CD4-positive, alpha-beta memory T cell (primary cell): Measurements from ENCODE around the gene AK5. TPM values are rescaled to one million over a fixed set of nuclear protein-coding genes. Genes with fewer than 3 reads are reported as not detected.
A peak's percentile ranks its signal among the peaks of the same experiment; 100 is the strongest.

ENCODE experiments used
- CTCF ChIA-PET: fragments of 350-600 bp; sonication (Branson Sonifier 250); formaldehyde crosslinking; loops from one replicate; lab custom pipeline; 2021; ENCODE audit warnings: inconsistent platforms; ENCODE audit not compliant: partially characterized antibody; lab: Charles Lee
- POLR2A ChIA-PET: fragments of 350-600 bp; sonication (Branson Sonifier 250); formaldehyde crosslinking; loops from one replicate; lab custom pipeline; 2021; ENCODE audit not compliant: partially characterized antibody; lab: Charles Lee
- DNase-seq, 5 donors: peaks; one replicate each; pipeline versions ENCODE4 v3.0.0 to v3.0.0-alpha.2; 2020 to 2022; ENCODE audit warnings: mixed read lengths in 1 of 5
- H3K27ac ChIP-seq: one replicate; pipeline ENCODE4 v1.7.0; 2013; ENCODE audit warnings: low read depth, low read length
- H3K27me3 ChIP-seq: 2 replicates; pipeline ENCODE4 v1.7.0; 2013; ENCODE audit warnings: mild to moderate bottlenecking, low read length, moderate library complexity; ENCODE audit not compliant: insufficient read depth
- H3K36me3 ChIP-seq: 2 replicates; pipeline ENCODE4 v1.7.0; 2013; ENCODE audit warnings: mild to moderate bottlenecking, low read length, moderate library complexity; ENCODE audit not compliant: insufficient read depth
- H3K4me1 ChIP-seq: 2 replicates; pipeline ENCODE4 v1.7.0; 2013; ENCODE audit warnings: mild to moderate bottlenecking, low read length, moderate library complexity; ENCODE audit not compliant: insufficient read depth
- H3K4me3 ChIP-seq, 2 donors: one replicate each; pipeline ENCODE4 v1.7.0; 2013; ENCODE audit warnings: low read length in 2 of 2, mild to moderate bottlenecking in 1 of 2
- H3K9me3 ChIP-seq, 2 donors: one replicate each; pipeline ENCODE4 v1.7.0; 2013; ENCODE audit warnings: low read length in 2 of 2, control low read depth in 1 of 2; ENCODE audit not compliant: control insufficient read depth in 1 of 2
- H3K27ac Mint-ChIP-seq, 7 donors: one replicate each; pipeline ENCODE4 v1.8.0; 2020 to 2021; ENCODE audit warnings: mixed read lengths in 7 of 7, mild to moderate bottlenecking in 6 of 7, inconsistent platforms in 3 of 7, moderate library complexity in 3 of 7
- H3K27me3 Mint-ChIP-seq, 2 donors: one replicate each; pipeline ENCODE4 v1.8.0; 2020 to 2021; ENCODE audit warnings: mixed read lengths in 2 of 2
- H3K36me3 Mint-ChIP-seq, 2 donors: one replicate each; pipeline ENCODE4 v1.8.0; 2020 to 2021; ENCODE audit warnings: mixed read lengths in 2 of 2, inconsistent platforms in 1 of 2, mild to moderate bottlenecking in 1 of 2
- H3K4me1 Mint-ChIP-seq, 4 donors: one replicate each; pipeline ENCODE4 v1.8.0; 2020 to 2021; ENCODE audit warnings: mixed read lengths in 4 of 4, mild to moderate bottlenecking in 1 of 4
- H3K4me3 Mint-ChIP-seq, 8 donors: one replicate each; pipeline ENCODE4 v1.8.0; 2020 to 2021; ENCODE audit warnings: mixed read lengths in 8 of 8, mild to moderate bottlenecking in 7 of 8, moderate library complexity in 6 of 8, inconsistent platforms in 3 of 8
- H3K9me3 Mint-ChIP-seq, 8 donors: one replicate each; pipeline ENCODE4 v1.8.0; 2020 to 2021; ENCODE audit warnings: mixed read lengths in 8 of 8, mild to moderate bottlenecking in 5 of 8, inconsistent platforms in 3 of 8, moderate library complexity in 1 of 8
- intact Hi-C: fragments of 100-400 bp; cut with micrococcal nuclease; formaldehyde crosslinking; loops from one replicate; pipeline ENCODE4 v1.15.1; 2023
- polyA plus RNA-seq, 2 donors: library from polyadenylated mRNA; unstranded; fragments of 300-500 nt; fragmentation: Illumina TruSeq; gene quantifications; one replicate each; pipeline ENCODE4 v1.2.3, GENCODE V29; 2021
- total RNA-seq, 2 experiments: library from RNA; stranded (reverse); gene quantifications; one replicate each; pipeline ENCODE4 v1.2.3, GENCODE V29; 2021

The AK5 gene
- total and polyA plus RNA-seq, 4 experiments from 2014 or later: 17.0 to 25.5 (median 19.3) TPM

DNA sequence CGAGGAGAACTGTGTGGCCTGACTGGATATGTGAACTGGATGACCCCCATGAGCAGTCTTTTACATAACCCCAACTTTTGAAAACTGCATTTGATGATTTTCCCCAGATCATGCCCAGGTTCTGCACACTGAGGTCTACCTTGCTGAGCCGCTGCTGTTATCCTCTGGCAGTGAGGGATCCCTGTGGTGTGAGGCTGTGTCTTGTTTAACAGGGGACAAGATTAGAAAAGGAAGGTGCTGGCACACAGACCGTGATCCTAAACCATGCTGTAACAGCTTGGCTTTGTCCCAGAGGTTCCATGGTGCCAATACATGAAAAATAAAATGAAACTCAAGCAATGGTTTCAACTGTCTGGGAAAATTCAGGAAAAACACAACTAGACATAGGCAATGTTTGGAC is 266.5 kb downstream of the AK5 start:
- no peak overlapping the region for H3K27ac ChIP-seq
- Mint-ChIP-seq H3K4me1 (no peaks in the 10 kb centered on the region), H3K27ac (no peak overlapping the region), H3K36me3 (peaks cover 0 to 20% of the 10 kb centered on the region in 2 donors), H3K4me3 (no peak overlapping the region), H3K27me3 (peaks cover 0 to 2% of the 10 kb centered on the region in 2 donors), H3K9me3 (peaks cover 0 to 3% (median 0%) of the 10 kb centered on the region in 8 donors)
- POLR2A ChIA-PET: no interaction called here
- intact Hi-C loops: no loop called here
- no peaks in the 10 kb centered on the region for H3K4me1 ChIP-seq
- H3K9me3 ChIP-seq: no peaks in the 10 kb centered on the region
- no peaks in the 10 kb centered on the region for H3K36me3 ChIP-seq
- no peak for DNase-seq
- H3K27me3 ChIP-seq: no peaks in the 10 kb centered on the region
- CTCF ChIA-PET: interaction anchor here (0.6 kb wide), 1 partner anchor 15 kb away, joined by 7 read pairs; no protein-coding TSS in a partner anchor
- H3K4me3 ChIP-seq: no peak overlapping the region

DNA sequence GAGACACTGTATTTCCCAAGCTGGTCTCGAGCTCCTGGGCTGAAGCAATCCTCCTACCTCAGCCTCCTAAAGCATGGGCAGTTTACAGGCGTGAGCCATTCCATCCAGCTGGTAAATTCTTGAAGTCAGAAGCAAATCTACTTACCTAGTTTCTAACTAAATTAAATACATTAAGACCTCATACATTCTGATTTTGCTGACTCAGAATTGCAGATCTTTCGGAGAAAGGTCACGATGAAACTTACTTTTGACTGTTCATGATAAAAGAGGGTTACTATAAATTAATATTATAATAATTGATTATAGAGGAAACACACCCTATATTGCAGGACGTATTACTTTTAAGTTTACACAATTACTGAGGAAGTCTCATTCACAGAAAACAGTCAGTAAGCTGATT is 268.3 kb downstream of the AK5 start:
- Histone ChIP-seq H3K4me3 (no peak overlapping the region), H3K9me3 (no peaks in the 10 kb centered on the region), H3K27me3 (no peaks in the 10 kb centered on the region), H3K36me3 (no peaks in the 10 kb centered on the region), H3K4me1 (no peaks in the 10 kb centered on the region), H3K27ac (no peak overlapping the region)
- intact Hi-C loops: no loop called here
- CTCF ChIA-PET: interaction anchor here (1.0 to 1.9 kb wide), 2 partner anchors 14 to 17 kb away, joined by 4 to 5 read pairs; no protein-coding TSS in a partner anchor
- H3K4me1 Mint-ChIP-seq: no peaks in the 10 kb centered on the region
- no peak overlapping the region for H3K27ac Mint-ChIP-seq
- POLR2A ChIA-PET: no interaction called here
- peaks cover 0 to 3% (median 0%) of the 10 kb centered on the region in 8 donors for H3K9me3 Mint-ChIP-seq
- no peak for DNase-seq
- H3K36me3 Mint-ChIP-seq: peaks cover 0 to 17% of the 10 kb centered on the region in 2 donors
- H3K4me3 Mint-ChIP-seq: no peak overlapping the region
- H3K27me3 Mint-ChIP-seq: peaks cover 0 to 2% of the 10 kb centered on the region in 2 donors

DNA sequence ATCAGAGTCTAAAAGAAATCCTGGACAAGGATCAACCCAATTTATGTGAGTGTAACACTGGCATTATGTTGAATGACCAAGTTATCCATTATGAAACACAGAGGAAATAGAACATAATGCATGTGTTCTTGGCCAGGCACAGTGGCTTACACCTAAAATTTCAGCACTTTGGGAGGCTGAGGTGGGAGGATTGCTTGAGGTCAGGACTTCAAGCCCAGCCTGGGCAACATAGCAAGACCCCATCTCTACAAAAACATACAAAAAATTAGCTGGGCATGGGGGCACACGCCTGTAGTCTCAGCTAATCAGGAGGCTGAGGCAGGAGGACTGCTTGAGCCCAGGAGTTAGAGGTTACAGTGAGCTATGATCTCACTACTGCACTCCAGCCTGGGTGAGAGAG is 270.8 kb downstream of the AK5 start:
- H3K4me1 Mint-ChIP-seq: peaks cover 0 to 14% (median 8%) of the 10 kb centered on the region in 4 donors
- intact Hi-C loops: no loop called here
- H3K36me3 Mint-ChIP-seq: peaks cover 0 to 10% of the 10 kb centered on the region in 2 donors
- Histone ChIP-seq H3K9me3 (no peaks in the 10 kb centered on the region), H3K36me3 (no peaks in the 10 kb centered on the region), H3K4me1 (no peaks in the 10 kb centered on the region), H3K4me3 (no peak overlapping the region), H3K27ac (no peak overlapping the region), H3K27me3 (no peaks in the 10 kb centered on the region)
- ChIA-PET CTCF (no interaction called here), POLR2A (no interaction called here)
- DNase-seq: no peak
- no peak overlapping the region for H3K4me3 Mint-ChIP-seq
- peaks cover 0 to 3% (median 0%) of the 10 kb centered on the region in 8 donors for H3K9me3 Mint-ChIP-seq
- H3K27ac Mint-ChIP-seq: no peak overlapping the region
- H3K27me3 Mint-ChIP-seq: no peaks in the 10 kb centered on the region

DNA sequence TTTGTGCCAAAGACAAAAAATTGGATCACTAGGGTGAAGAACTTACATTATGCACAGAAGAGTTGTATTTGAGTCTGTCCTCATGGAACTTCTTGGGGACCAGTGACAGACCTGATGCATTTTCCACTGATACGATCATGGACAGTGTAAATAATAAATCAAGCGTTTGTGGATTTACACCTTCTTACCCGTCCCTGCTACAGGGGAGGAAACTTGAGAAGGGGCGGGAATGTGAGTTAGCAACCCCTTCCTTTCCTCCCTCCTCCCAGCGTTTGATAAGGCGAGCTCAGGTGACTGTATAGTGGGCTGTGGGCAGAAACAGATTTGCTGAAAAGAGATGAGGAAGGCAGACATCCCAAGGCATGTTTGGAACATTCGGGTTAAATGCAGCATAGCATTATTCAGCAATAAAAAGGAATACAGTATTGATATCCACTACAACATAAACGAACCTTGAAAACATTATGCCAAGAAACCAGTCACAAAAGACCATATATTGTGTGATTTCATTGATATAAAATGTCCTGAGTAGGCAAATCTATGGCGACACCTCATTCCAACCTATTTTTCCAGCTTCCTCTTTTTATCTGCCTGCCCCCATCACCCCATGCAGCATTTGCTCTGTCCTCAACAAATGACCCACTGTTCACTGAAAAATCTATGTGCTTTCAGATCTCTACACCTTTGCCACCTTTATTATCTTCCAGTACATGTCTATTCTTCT is 271.9 kb downstream of the AK5 start:
- no peaks in the 10 kb centered on the region for H3K27me3 ChIP-seq
- H3K9me3 Mint-ChIP-seq: peaks cover 0 to 3% (median 0%) of the 10 kb centered on the region in 8 donors
- no peak overlapping the region for H3K27ac ChIP-seq
- no peak overlapping the region for H3K4me3 ChIP-seq
- H3K9me3 ChIP-seq: no peaks in the 10 kb centered on the region
- CTCF ChIA-PET: no interaction called here
- no peak overlapping the region for H3K4me3 Mint-ChIP-seq
- peaks cover 0 to 14% (median 8%) of the 10 kb centered on the region in 4 donors for H3K4me1 Mint-ChIP-seq
- H3K36me3 ChIP-seq: no peaks in the 10 kb centered on the region
- intact Hi-C loops: no loop called here
- H3K27me3 Mint-ChIP-seq: no peaks in the 10 kb centered on the region
- POLR2A ChIA-PET: no interaction called here
- DNase-seq: no peak
- H3K27ac Mint-ChIP-seq: no peak overlapping the region
- peaks cover 0 to 15% of the 10 kb centered on the region in 2 donors for H3K36me3 Mint-ChIP-seq
- no peaks in the 10 kb centered on the region for H3K4me1 ChIP-seq

DNA sequence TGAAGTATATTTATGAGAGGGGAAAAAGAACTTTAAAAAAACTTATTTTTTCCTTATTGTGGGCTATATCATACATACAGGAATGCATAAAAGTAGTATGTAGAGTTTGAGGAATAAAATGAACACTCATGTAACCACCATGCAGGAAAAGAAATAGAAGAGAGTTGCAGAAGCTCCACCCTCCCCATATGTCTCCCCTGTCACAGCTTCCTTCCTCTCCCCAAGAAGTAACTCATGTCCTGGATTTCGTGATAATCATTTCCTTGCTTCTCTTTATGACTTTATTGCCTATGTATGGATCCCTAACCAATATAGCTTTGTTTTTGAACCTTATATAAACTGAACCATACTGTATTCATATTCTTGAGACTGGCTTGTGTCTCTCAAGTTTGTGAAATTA is 274.2 kb downstream of the AK5 start:
- Mint-ChIP-seq H3K27ac (peak overlapping the region in 4 of 7 donors; percentile 10 to 57 (median 34)), H3K36me3 (peaks cover 10 to 23% of the 10 kb centered on the region in 2 donors), H3K9me3 (peaks cover 0 to 1% (median 0%) of the 10 kb centered on the region in 8 donors), H3K4me1 (peaks cover 0 to 14% (median 8%) of the 10 kb centered on the region in 4 donors), H3K4me3 (no peak overlapping the region), H3K27me3 (no peaks in the 10 kb centered on the region)
- no peaks in the 10 kb centered on the region for H3K9me3 ChIP-seq
- H3K27me3 ChIP-seq: no peaks in the 10 kb centered on the region
- POLR2A ChIA-PET: no interaction called here
- H3K4me1 ChIP-seq: no peaks in the 10 kb centered on the region
- DNase-seq: no peak
- H3K27ac ChIP-seq: no peak overlapping the region
- CTCF ChIA-PET: interaction anchor here (1.2 to 2.4 kb wide), 2 partner anchors 21 to 23 kb away, joined by 3 to 7 read pairs; no protein-coding TSS in a partner anchor
- H3K4me3 ChIP-seq: no peak overlapping the region
- H3K36me3 ChIP-seq: no peaks in the 10 kb centered on the region
- intact Hi-C loops: no loop called here

DNA sequence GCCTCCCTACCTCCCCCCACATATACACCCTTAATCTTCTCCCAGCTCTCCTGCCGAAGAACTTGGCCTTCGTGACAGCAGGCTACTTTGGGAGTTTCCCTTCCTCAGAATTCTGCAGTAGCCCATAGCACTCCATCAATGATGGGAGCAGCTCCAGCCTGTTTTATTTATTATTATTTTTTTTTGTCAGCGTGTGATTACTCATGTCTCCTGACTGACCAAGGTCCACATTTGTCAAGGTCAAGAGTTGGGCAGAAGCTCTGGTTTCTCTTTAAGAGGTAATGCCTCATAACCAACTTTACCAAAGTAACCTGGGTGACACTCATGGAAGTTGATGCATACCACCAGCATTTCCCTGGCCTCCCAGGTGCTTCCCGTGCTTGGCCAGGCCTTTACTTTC is 275.2 kb downstream of the AK5 start:
- H3K27me3 Mint-ChIP-seq: no peaks in the 10 kb centered on the region
- H3K36me3 Mint-ChIP-seq: peaks cover 16 to 26% of the 10 kb centered on the region in 2 donors
- no peak overlapping the region for H3K4me3 Mint-ChIP-seq
- ChIA-PET CTCF (interaction anchor here (0.7 to 2.4 kb wide), 2 partner anchors 24 to 1403 kb away, joined by 3 to 7 read pairs; no protein-coding TSS in a partner anchor), POLR2A (no interaction called here)
- no peak for DNase-seq
- H3K27ac Mint-ChIP-seq: peak overlapping the region in 1 of 7 donors; percentile 21
- H3K9me3 ChIP-seq: no peaks in the 10 kb centered on the region
- intact Hi-C loops: no loop called here
- H3K27ac ChIP-seq: no peak overlapping the region
- peaks cover 0 to 1% (median 0%) of the 10 kb centered on the region in 8 donors for H3K9me3 Mint-ChIP-seq
- H3K4me1 ChIP-seq: no peaks in the 10 kb centered on the region
- peaks cover 0 to 14% (median 8%) of the 10 kb centered on the region in 4 donors for H3K4me1 Mint-ChIP-seq
- no peaks in the 10 kb centered on the region for H3K36me3 ChIP-seq
- no peaks in the 10 kb centered on the region for H3K27me3 ChIP-seq
- H3K4me3 ChIP-seq: no peak overlapping the region

DNA sequence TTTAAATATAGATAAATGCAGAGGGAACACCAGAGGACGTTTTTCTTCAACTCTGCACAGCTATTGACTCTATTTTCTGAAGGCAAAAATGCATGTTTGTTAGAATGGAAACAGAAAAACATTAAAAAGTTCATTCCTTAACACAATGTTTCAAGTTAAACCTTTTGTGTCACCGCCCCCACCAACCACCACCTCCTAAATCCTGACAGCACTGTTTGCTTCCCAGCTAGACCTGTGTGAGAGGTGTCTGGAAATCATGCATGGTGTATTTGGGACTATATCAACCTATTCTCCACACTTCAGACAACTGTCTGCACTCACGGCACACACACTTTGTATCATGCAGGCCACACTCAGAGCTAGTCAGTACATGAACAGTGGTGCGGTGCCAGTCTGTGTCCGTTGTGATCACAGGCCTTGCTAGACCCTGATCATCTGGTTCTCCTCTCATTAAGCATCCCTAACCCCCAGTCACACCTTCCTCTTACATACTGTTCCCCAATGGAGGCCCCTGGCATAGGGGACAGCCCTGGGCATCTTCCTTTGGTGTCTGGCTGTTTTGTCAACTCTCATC is 276.9 kb downstream of the AK5 start:
- Mint-ChIP-seq H3K36me3 (peaks cover 28 to 31% of the 10 kb centered on the region in 2 donors), H3K27me3 (no peaks in the 10 kb centered on the region), H3K4me1 (peaks cover 0 to 14% (median 8%) of the 10 kb centered on the region in 4 donors), H3K27ac (peak overlapping the region in 1 of 7 donors; percentile 10), H3K4me3 (no peak overlapping the region), H3K9me3 (peaks cover 0 to 1% (median 0%) of the 10 kb centered on the region in 8 donors)
- POLR2A ChIA-PET: no interaction called here
- H3K4me3 ChIP-seq: no peak overlapping the region
- intact Hi-C loops: no loop called here
- no peaks in the 10 kb centered on the region for H3K4me1 ChIP-seq
- H3K36me3 ChIP-seq: peaks cover 4% of the 10 kb centered on the region
- H3K27me3 ChIP-seq: no peaks in the 10 kb centered on the region
- CTCF ChIA-PET: interaction anchor here (1.0 kb wide), 1 partner anchor 28 kb away, joined by 3 read pairs; no protein-coding TSS in a partner anchor
- no peak for DNase-seq
- no peaks in the 10 kb centered on the region for H3K9me3 ChIP-seq
- no peak overlapping the region for H3K27ac ChIP-seq
